HepG2 (cell line): ENCODE results near the gene SRPK3. TPM values are rescaled to one million over a fixed set of nuclear protein-coding genes. Genes with fewer than 3 reads are reported as not detected.

Source experiments
- ATAC-seq: fragments of 200-7000 bp; cut with Tn5 transposase; 3 replicates; pipeline ENCODE4 v1.9.1; 2020; ENCODE audit warnings: mild to moderate bottlenecking, moderate library complexity
- BruUV-seq: library from RNA; stranded (reverse); fragments of 400-500 nt; replicated peaks from 2 replicates; lab custom pipeline; 2021; lab: Mats Ljungman, UMichigan
- CTCF ChIA-PET: fragments of 300-600 bp; formaldehyde crosslinking; extraction: SDS; loops from one replicate; lab custom pipeline; 2021; ENCODE audit warnings: low total read pairs, inconsistent platforms, low intra/inter-chr PET ratio; lab: Yijun Ruan, JAX
- POLR2A ChIA-PET: fragments of 350-600 bp; sonication (Branson Sonifier 250); formaldehyde crosslinking; loops from one replicate; lab custom pipeline; 2020; ENCODE audit warnings: antibody characterized with exemption, inconsistent platforms; lab: Yijun Ruan, JAX
- DNase-seq: peaks from one replicate; pipeline ENCODE4 v3.0.0-alpha.2; 2015; ENCODE audit warnings: low spot score
- FAIRE-seq: peaks from 3 replicates; lab custom pipeline; 2011; peaks lifted over from hg19 to GRCh38; lab: Jason Lieb, UNC
- H2AFZ ChIP-seq: one replicate; pipeline ENCODE4 v1.6.1; 2011; ENCODE audit warnings: low read length, inconsistent platforms
- H3K27ac ChIP-seq: fragments of 300-600 bp; 3 replicates; pipeline ENCODE4 v1.8.0; 2011; ENCODE audit warnings: mixed run types, mild to moderate bottlenecking, mixed read lengths, low read length, inconsistent platforms; ENCODE audit not compliant: insufficient read depth; ENCODE audit errors: extremely low read length
- H3K27me3 ChIP-seq, 2 experiments: fragments of 200-600 bp in 1 of 2; 2 replicates in 1 of 2; 3 replicates in 1 of 2; pipeline versions ENCODE4 v1.6.0 to v1.8.0; 2011; ENCODE audit warnings: low read length in 2 of 2, mild to moderate bottlenecking in 2 of 2, moderate library complexity in 2 of 2, inconsistent platforms in 1 of 2; ENCODE audit not compliant: insufficient read depth in 2 of 2, control insufficient read depth in 1 of 2
- H3K36me3 ChIP-seq, 2 experiments: fragments of 200-600 bp in 1 of 2; replicated peaks in 1 of 2; 2 replicates in 1 of 2; 3 replicates in 1 of 2; pipeline versions ENCODE4 v1.5.1 to v1.8.0; 2011; ENCODE audit warnings: low read length in 2 of 2, inconsistent platforms in 1 of 2; ENCODE audit not compliant: insufficient read depth in 2 of 2, control insufficient read depth in 1 of 2
- H3K4me1 ChIP-seq: 2 replicates; pipeline ENCODE4 v1.5.1; 2012; ENCODE audit warnings: low read length, inconsistent platforms; ENCODE audit not compliant: insufficient read depth
- H3K4me2 ChIP-seq: 2 replicates; pipeline ENCODE4 v1.6.0; 2011; ENCODE audit warnings: low read depth, low read length, inconsistent platforms
- H3K4me3 ChIP-seq, 3 experiments: fragments of 200-600 bp in 1 of 3; sonication (generic), shearing (Covaris generic) in 1 of 3; replicated peaks in 1 of 3; 2 replicates each; pipeline ENCODE4 v1.5.1; 2011 to 2016; ENCODE audit warnings: low read length in 3 of 3, inconsistent platforms in 2 of 3, low read depth in 2 of 3, mild to moderate bottlenecking in 2 of 3, control low read depth in 1 of 3, mixed read lengths in 1 of 3; ENCODE audit not compliant: insufficient read depth in 1 of 3
- H3K79me2 ChIP-seq: one replicate; pipeline ENCODE4 v1.6.1; 2011; ENCODE audit warnings: low read length, inconsistent platforms; ENCODE audit not compliant: insufficient read depth
- H3K9ac ChIP-seq: 2 replicates; pipeline ENCODE4 v1.6.0; 2011; ENCODE audit warnings: mild to moderate bottlenecking, low read depth, low read length, inconsistent platforms; ENCODE audit not compliant: insufficient read depth
- H3K9me3 ChIP-seq: 2 replicates; pipeline ENCODE4 v1.5.1; 2012; ENCODE audit warnings: mild to moderate bottlenecking, low read length
- H4K20me1 ChIP-seq: 2 replicates; pipeline ENCODE4 v1.6.0; 2011; ENCODE audit warnings: inconsistent platforms, mild to moderate bottlenecking, low read length, moderate library complexity; ENCODE audit not compliant: insufficient read depth
- DMTF1 ChIP-seq: sonication (generic); formaldehyde crosslinking; IDR thresholded peaks from 2 replicates; pipeline ENCODE4 v1.4.0; 2020; ENCODE audit warnings: mild to moderate bottlenecking, missing genetic modification reagents
- E2F1 ChIP-seq: sonication (generic); formaldehyde crosslinking; IDR thresholded peaks from 2 replicates; pipeline ENCODE4 v1.5.0; 2020; ENCODE audit warnings: missing genetic modification reagents
- IKZF5 ChIP-seq: IDR thresholded peaks from 2 replicates; pipeline ENCODE4 v1.6.1; 2018; ENCODE audit warnings: missing genetic modification reagents, mild to moderate bottlenecking, missing compliant biosample characterization
- TEF ChIP-seq: sonication (generic); formaldehyde crosslinking; IDR thresholded peaks from 2 replicates; pipeline ENCODE4 v1.5.0; 2020; ENCODE audit warnings: missing genetic modification reagents
- WGBS: methylation state at CpG from one replicate; pipeline ENCODE4 v1.1.6; 2017; ENCODE audit warnings: low lambda C conversion rate; 5-methylcytosine and 5-hydroxymethylcytosine counted together
- in situ Hi-C: cut with HindIII; loops from 2 replicates; pipeline ENCODE4 v1.10.0; 2017; ENCODE audit warnings: low pct_unique_long_range_greater_than_20kb; ENCODE audit not compliant: extremely low pct_ligation_motif_present
- intact Hi-C: fragments of 100-400 bp; cut with micrococcal nuclease; formaldehyde crosslinking; loops from one replicate; pipeline ENCODE4 v1.10.0; 2022; ENCODE audit not compliant: unreplicated experiment
- polyA plus RNA-seq, 8 experiments: library from polyadenylated mRNA; depleted of rRNA in 3 of 8; stranded (reverse) in 7 of 8; unstranded in 1 of 8; fragments of >200 nt; fragmentation: Illumina TruSeq in 4 of 8; extraction: Trizol in 4 of 8; gene quantifications; 2 replicates each; pipeline versions ENCODE4 v1.2.1 to v1.2.3, GENCODE V29; 2011 to 2016; ENCODE audit warnings: low read depth in 4 of 8, missing spikeins in 1 of 8, mixed read lengths in 1 of 8; ENCODE audit not compliant: insufficient read depth in 1 of 8
- total RNA-seq, 5 experiments: library from RNA; depleted of rRNA; stranded (reverse); fragments of >200 nt; fragmentation: Illumina TruSeq; extraction: Trizol; gene quantifications; 2 replicates each; pipeline ENCODE4 v1.2.3, GENCODE V29; 2016; ENCODE audit warnings: low read depth in 1 of 5

The SRPK3 gene
- total and polyA plus RNA-seq, 2 of the 13 experiments (the other 11 are each of a cell fraction or from before 2014, with no cell fraction given): 0.22 to 0.30 TPM

GRCh38 chrX:153802513-153803045, 21.7 kb downstream of the SRPK3 start:
- Histone ChIP-seq H3K27me3 (peaks cover 2 to 27% of the 10 kb centered on the region in 2 experiments; a peak in 3 of 5 replicates), H3K9me3 (no peaks in the 10 kb centered on the region), H3K4me1 (no peaks in the 10 kb centered on the region), H3K9ac (no peak overlapping the region), H3K27ac (no peak overlapping the region), H3K4me3 (no peak overlapping the region), H3K36me3 (peaks cover 0 to 2% of the 10 kb centered on the region in 2 experiments; a peak in 1 of 5 replicates), H2AFZ (no peak overlapping the region), H3K4me2 (no peak overlapping the region), H4K20me1 (no peaks in the 10 kb centered on the region), H3K79me2 (no peaks in the 10 kb centered on the region)
- in situ Hi-C loops: no loop called here
- WGBS: 74% methylated on average over 8 of the region's 14 CpGs
- TF ChIP-seq IKZF5 (CRISPR knock-in tag) (no peak), DMTF1 (CRISPR knock-in tag) (no peak), TEF (CRISPR knock-in tag) (no peak), E2F1 (CRISPR knock-in tag) (no peak)
- no peak for FAIRE-seq
- CTCF ChIA-PET: no interaction called here
- ATAC-seq: peak; percentile 9; the same call in 2 of the 3 replicates
- intact Hi-C loops: no loop called here
- no TSS peak for BruUV-seq
- no peak for DNase-seq
- POLR2A ChIA-PET: no interaction called here
